Transverse colon (tissue), 4 donors: ENCODE measurements around the gene BACE2.

Source experiments
- EP300 ChIP-seq: sonication (generic); formaldehyde crosslinking; IDR thresholded peaks from one replicate; pipeline ENCODE4 v1.6.1; 2017; ENCODE audit warnings: antibody characterized with exemption, low read depth
- POLR2A ChIP-seq: fragments of 450-650 bp; IDR thresholded peaks from one replicate; pipeline ENCODE4 v1.6.1; 2016; ENCODE audit warnings: antibody characterized with exemption, mild to moderate bottlenecking, moderate library complexity
- POLR2AphosphoS5 ChIP-seq, 3 donors: sonication (generic); formaldehyde crosslinking; IDR thresholded peaks; one replicate each; pipeline ENCODE4 v1.6.1; 2016; ENCODE audit warnings: antibody characterized with exemption in 3 of 3
- TF ChIP-seq, protein P1 (sequence below), 5 experiments: fragments of 200-600 bp in 3 of 5; fragments of 450-650 bp in 2 of 5; sonication (generic) in 3 of 5; IDR thresholded peaks; 1 replicate in 2 of 5; 2 replicates in 3 of 5; pipeline ENCODE4 v1.5.1; 2016 to 2017; ENCODE audit warnings: antibody characterized with exemption in 5 of 5, inconsistent platforms in 3 of 5, mild to moderate bottlenecking in 2 of 5, moderate library complexity in 1 of 5

DNA sequence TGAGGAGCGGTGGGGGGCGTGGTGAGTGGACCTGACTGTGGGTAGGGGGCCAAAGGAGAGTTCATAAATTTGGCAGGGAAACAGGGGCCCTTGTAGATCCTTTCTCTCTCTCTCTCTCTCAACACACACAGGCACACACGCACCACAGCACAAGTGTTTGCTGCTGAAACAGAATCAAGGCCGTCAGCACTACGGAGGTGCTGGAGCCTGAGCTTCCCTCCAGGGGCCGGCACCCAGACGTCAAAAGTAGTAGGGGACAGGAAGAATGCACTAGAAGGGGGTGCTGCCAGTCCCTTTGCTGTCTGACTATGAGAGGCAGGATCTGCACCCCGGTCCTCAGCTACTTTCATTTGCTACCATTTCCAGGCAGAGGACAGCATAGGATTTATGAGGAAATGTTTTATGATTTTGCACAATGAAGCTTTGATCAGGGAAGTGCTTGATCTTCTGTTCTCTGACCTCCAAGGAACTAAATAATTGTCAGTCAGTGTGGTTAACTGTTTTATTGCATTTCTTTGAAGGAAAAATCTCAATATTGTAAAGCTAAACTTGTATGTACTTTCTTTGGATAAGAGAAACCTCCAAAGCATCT is 74.4 kb downstream of the BACE2 start:
- TF ChIP-seq, protein P1, sequence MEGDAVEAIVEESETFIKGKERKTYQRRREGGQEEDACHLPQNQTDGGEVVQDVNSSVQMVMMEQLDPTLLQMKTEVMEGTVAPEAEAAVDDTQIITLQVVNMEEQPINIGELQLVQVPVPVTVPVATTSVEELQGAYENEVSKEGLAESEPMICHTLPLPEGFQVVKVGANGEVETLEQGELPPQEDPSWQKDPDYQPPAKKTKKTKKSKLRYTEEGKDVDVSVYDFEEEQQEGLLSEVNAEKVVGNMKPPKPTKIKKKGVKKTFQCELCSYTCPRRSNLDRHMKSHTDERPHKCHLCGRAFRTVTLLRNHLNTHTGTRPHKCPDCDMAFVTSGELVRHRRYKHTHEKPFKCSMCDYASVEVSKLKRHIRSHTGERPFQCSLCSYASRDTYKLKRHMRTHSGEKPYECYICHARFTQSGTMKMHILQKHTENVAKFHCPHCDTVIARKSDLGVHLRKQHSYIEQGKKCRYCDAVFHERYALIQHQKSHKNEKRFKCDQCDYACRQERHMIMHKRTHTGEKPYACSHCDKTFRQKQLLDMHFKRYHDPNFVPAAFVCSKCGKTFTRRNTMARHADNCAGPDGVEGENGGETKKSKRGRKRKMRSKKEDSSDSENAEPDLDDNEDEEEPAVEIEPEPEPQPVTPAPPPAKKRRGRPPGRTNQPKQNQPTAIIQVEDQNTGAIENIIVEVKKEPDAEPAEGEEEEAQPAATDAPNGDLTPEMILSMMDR (IDR thresholded peaks at IDR 0.05) = no peak
- TF ChIP-seq POLR2A (no peak), POLR2AphosphoS5 (IDR thresholded peaks at IDR 0.05) (no peak), EP300 (no peak)
